Breast epithelium (tissue), 4 donors: ENCODE data around the gene NIPAL1. TPM values are rescaled to one million over a fixed set of nuclear protein-coding genes. Genes with fewer than 3 reads are reported as not detected.
A peak's percentile ranks its signal among the peaks of the same experiment; 100 is the strongest.

Experiments
- DNase-seq, 2 donors: peaks; one replicate each; pipeline ENCODE4 v3.0.0-alpha.2; 2019; ENCODE audit warnings: low spot score in 2 of 2
- H3K27ac ChIP-seq, 2 donors: fragments of 200-600 bp; sonication (generic) in 1 of 2; one replicate each; pipeline ENCODE4 v1.5.1; 2016 to 2019; ENCODE audit warnings: mild to moderate bottlenecking in 1 of 2
- H3K27me3 ChIP-seq, 2 donors: fragments of 200-600 bp; sonication (generic) in 1 of 2; one replicate each; pipeline versions ENCODE4 v1.5.1 to v1.6.0; 2017 to 2019; ENCODE audit warnings: control low read depth in 1 of 2, mild to moderate bottlenecking in 1 of 2
- H3K36me3 ChIP-seq: fragments of 200-600 bp; one replicate; pipeline ENCODE4 v1.5.1; 2019
- H3K4me1 ChIP-seq, 2 donors: fragments of 200-600 bp; sonication (generic); one replicate each; pipeline ENCODE4 v1.5.1; 2016 to 2019; ENCODE audit warnings: control low read depth in 1 of 2
- H3K4me3 ChIP-seq, 3 donors: fragments of 200-600 bp; sonication (generic); 1 replicate in 2 of 3; 2 replicates in 1 of 3; pipeline ENCODE4 v1.5.1; 2016 to 2019; ENCODE audit warnings: mild to moderate bottlenecking in 3 of 3, moderate library complexity in 2 of 3
- H3K9me3 ChIP-seq, 2 donors: fragments of 200-600 bp; sonication (generic) in 1 of 2; one replicate each; pipeline ENCODE4 v1.5.1; 2016 to 2019; ENCODE audit warnings: control low read depth in 1 of 2
- POLR2A ChIP-seq: fragments of 450-650 bp; IDR thresholded peaks from one replicate; pipeline ENCODE4 v1.6.1; 2016; ENCODE audit warnings: antibody characterized with exemption, mild to moderate bottlenecking, moderate library complexity
- POLR2AphosphoS5 ChIP-seq, 3 donors: sonication (generic); formaldehyde crosslinking; IDR thresholded peaks; one replicate each; pipeline ENCODE4 v1.6.1; 2017; ENCODE audit warnings: antibody characterized with exemption in 3 of 3
- intact Hi-C: fragments of 100-400 bp; cut with DNase I; formaldehyde crosslinking; loops from one replicate; pipeline ENCODE4 v1.15.1; 2023; ENCODE audit warnings: low total_unique reads
- total RNA-seq, 3 donors: library from RNA; depleted of rRNA; stranded (reverse); fragments of >200 nt; gene quantifications; one replicate each; pipeline ENCODE4 v1.1.0, GENCODE V29; 2016
- TF ChIP-seq, protein P1 (sequence below), 3 donors: fragments of 450-650 bp; IDR thresholded peaks; one replicate each; pipeline ENCODE4 v1.5.1; 2016 to 2017; ENCODE audit warnings: antibody characterized with exemption in 3 of 3, mild to moderate bottlenecking in 3 of 3, moderate library complexity in 3 of 3

The NIPAL1 gene
- total RNA-seq, 3 donors from 2014 or later, result under 0.01 to 9.4 (median 2.0) TPM

DNA sequence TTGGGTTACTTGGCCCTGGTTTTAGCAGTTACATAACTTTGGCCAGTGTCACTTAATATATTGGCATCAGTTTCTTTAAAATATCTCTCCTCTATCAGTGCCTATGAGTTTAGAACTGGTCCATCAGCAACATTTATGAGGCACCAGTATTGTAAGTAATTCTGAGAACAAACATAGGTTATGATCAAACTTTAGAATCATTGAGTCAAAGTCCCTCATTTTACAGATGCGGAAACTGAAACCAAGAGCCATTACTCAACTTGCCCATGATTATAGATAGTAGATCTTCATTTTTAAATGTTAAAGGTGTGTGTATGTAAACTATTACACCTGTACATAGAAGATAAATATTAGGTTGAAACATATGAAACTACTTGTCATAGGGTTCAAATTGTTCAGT is 4.5 kb downstream of the NIPAL1 start:
- H3K27me3 ChIP-seq, result no peaks in the 10 kb centered on the region
- no peaks in the 10 kb centered on the region for H3K4me1 ChIP-seq
- no peaks in the 10 kb centered on the region for H3K9me3 ChIP-seq
- intact Hi-C loops, result no loop called here
- no peaks in the 10 kb centered on the region for H3K36me3 ChIP-seq
- TF ChIP-seq POLR2AphosphoS5 (IDR thresholded peaks at IDR 0.05) (no peak), POLR2A (no peak)
- TF ChIP-seq, protein P1, sequence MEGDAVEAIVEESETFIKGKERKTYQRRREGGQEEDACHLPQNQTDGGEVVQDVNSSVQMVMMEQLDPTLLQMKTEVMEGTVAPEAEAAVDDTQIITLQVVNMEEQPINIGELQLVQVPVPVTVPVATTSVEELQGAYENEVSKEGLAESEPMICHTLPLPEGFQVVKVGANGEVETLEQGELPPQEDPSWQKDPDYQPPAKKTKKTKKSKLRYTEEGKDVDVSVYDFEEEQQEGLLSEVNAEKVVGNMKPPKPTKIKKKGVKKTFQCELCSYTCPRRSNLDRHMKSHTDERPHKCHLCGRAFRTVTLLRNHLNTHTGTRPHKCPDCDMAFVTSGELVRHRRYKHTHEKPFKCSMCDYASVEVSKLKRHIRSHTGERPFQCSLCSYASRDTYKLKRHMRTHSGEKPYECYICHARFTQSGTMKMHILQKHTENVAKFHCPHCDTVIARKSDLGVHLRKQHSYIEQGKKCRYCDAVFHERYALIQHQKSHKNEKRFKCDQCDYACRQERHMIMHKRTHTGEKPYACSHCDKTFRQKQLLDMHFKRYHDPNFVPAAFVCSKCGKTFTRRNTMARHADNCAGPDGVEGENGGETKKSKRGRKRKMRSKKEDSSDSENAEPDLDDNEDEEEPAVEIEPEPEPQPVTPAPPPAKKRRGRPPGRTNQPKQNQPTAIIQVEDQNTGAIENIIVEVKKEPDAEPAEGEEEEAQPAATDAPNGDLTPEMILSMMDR (IDR thresholded peaks at IDR 0.05), result no peak
- H3K4me3 ChIP-seq, result no peak overlapping the region
- DNase-seq, result no peak
- no peak overlapping the region for H3K27ac ChIP-seq

DNA sequence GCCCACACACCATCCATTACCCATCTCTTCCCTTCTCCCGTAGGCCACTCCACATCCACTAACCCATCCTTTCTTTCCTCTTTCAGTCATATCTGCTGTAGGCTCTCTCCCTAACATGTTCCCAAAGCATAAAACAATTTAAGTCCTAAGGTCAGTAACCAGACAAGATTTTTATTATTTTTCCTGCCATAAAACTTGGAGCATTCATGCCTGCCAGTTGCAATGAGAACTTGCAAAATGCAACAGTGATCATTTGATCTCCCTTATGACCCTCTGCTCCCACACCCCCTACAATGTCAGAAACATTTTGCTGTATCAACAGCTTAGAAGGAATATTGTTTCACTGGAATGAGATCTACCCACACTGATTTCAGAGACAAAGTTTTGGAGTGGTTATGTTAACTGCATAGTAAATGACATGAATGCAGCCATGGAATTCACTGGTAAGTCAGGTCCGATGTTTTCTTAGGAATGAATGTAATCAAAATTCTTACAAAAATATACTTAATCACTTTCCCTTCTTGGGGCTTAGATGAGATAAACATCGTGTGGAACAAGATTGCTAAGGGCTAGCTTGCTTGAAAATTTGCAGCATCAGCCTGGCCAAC is 5.7 kb downstream of the NIPAL1 start:
- no peaks in the 10 kb centered on the region for H3K27me3 ChIP-seq
- no peak overlapping the region for H3K27ac ChIP-seq
- H3K4me3 ChIP-seq, result no peak overlapping the region
- no peak for DNase-seq
- intact Hi-C loops, result no loop called here
- no peak for TF ChIP-seq POLR2AphosphoS5 (IDR thresholded peaks at IDR 0.05)
- TF ChIP-seq POLR2A, result no peak
- TF ChIP-seq, protein P1 (IDR thresholded peaks at IDR 0.05), result no peak
- H3K9me3 ChIP-seq, result no peaks in the 10 kb centered on the region
- H3K4me1 ChIP-seq, result no peaks in the 10 kb centered on the region
- no peaks in the 10 kb centered on the region for H3K36me3 ChIP-seq

DNA sequence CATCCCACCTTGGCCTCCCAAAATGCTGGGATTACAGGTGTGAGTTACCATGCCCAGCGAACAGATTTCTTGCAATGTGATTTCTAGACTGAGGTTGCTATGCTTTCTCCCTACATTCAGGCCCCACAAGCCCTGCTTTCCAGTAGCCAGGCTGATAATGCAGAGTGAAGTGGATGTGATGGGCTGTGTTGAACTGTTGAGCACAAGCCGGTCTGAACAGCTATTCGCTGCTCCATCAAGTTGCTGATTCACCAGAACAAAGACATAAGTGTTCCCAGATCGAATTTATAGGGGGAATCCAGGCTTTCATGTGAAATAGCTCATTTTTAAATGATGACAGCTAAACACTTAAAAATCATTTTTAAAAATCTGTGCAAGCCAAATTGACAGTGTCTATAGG is 8.0 kb downstream of the NIPAL1 start:
- no peak overlapping the region for H3K4me3 ChIP-seq
- no peaks in the 10 kb centered on the region for H3K36me3 ChIP-seq
- H3K27ac ChIP-seq, result peak overlapping the region in 1 of 2 donors; percentile 8
- TF ChIP-seq POLR2AphosphoS5 (IDR thresholded peaks at IDR 0.05) (no peak), POLR2A (no peak)
- TF ChIP-seq, protein P1 (IDR thresholded peaks at IDR 0.05), result no peak
- no peaks in the 10 kb centered on the region for H3K9me3 ChIP-seq
- no peak for DNase-seq
- H3K4me1 ChIP-seq, result no peaks in the 10 kb centered on the region
- H3K27me3 ChIP-seq, result no peaks in the 10 kb centered on the region
- intact Hi-C loops, result no loop called here

DNA sequence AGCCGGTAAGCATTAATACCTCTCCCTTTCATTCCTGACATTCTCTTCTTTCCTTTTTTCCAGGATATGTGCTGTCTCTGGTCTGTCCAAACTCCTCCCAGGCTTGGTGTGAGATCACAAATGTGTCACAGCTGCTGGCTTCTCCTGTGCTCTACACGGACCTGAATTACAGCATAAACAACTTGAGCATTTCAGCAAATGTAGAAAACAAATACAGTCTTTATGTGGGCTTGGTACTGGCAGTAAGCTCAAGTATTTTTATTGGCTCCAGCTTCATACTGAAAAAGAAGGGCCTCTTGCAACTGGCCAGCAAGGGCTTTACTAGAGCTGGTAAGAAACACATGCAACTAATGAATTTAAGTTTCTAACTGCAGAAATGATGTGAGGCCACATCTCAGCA is 8.4 kb downstream of the NIPAL1 start:
- no peak overlapping the region for H3K4me3 ChIP-seq
- no peaks in the 10 kb centered on the region for H3K9me3 ChIP-seq
- intact Hi-C loops, result no loop called here
- H3K27ac ChIP-seq, result peak overlapping the region in 1 of 2 donors; percentile 8
- no peaks in the 10 kb centered on the region for H3K36me3 ChIP-seq
- DNase-seq, result no peak
- H3K27me3 ChIP-seq, result no peaks in the 10 kb centered on the region
- TF ChIP-seq POLR2AphosphoS5 (IDR thresholded peaks at IDR 0.05) (no peak), POLR2A (no peak)
- TF ChIP-seq, protein P1 (IDR thresholded peaks at IDR 0.05), result no peak
- no peaks in the 10 kb centered on the region for H3K4me1 ChIP-seq

DNA sequence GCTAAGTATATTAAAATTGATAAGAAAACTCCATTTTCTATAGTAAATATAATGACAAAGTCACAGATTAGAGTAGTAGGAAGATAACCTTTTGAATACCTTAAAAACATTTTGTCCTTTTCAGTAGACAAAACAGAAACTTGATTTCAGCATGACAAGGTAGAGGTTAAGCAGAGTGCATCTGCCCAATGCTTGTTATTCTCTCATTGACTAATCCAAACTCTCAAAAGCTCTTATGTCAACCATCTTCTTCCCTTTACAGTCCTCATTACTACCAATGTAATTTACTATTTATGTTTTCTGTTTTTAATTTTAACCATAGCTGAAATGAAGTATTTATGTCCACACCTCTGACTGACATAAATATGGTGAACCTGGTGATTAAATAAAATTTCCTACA is 11.1 kb downstream of the NIPAL1 start:
- intact Hi-C loops, result no loop called here
- no peaks in the 10 kb centered on the region for H3K9me3 ChIP-seq
- H3K4me1 ChIP-seq, result no peaks in the 10 kb centered on the region
- H3K27me3 ChIP-seq, result no peaks in the 10 kb centered on the region
- TF ChIP-seq, protein P1 (IDR thresholded peaks at IDR 0.05), result no peak
- TF ChIP-seq POLR2AphosphoS5 (IDR thresholded peaks at IDR 0.05) (no peak), POLR2A (no peak)
- no peak overlapping the region for H3K27ac ChIP-seq
- no peak overlapping the region for H3K4me3 ChIP-seq
- no peak for DNase-seq
- H3K36me3 ChIP-seq, result no peaks in the 10 kb centered on the region
